HG02588 (cell line): ENCODE data around the gene RASGRF1.

Source experiments
- ATAC-seq: cut with Tn5 transposase; IDR thresholded peaks from one replicate; pipeline ENCODE4 v1.9.1; 2021; ENCODE audit warnings: mild to moderate bottlenecking, moderate library complexity; ENCODE audit not compliant: unreplicated experiment

Gene RASGRF1

DNA sequence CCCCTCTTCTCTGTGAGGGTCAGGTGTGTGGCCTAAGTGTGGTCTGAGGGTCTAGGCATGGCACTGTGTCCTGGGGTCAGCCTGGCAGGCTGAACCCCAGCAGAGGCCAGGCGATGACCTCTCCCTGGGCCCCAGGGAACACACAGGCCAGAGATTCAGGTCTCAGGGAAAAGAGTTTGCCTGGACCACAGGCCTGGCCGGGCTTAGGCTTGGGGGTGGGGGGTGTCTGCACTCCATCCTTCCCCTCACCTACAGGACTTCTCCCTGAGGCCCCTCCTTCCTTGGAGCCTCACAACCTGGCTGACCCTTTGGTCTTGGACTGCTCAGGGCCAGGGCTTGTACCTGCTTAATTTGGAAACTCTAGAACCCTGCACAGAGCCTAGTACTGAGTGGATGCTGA lies 21.8 kb downstream of the RASGRF1 start:
- ATAC-seq, result no peak

DNA sequence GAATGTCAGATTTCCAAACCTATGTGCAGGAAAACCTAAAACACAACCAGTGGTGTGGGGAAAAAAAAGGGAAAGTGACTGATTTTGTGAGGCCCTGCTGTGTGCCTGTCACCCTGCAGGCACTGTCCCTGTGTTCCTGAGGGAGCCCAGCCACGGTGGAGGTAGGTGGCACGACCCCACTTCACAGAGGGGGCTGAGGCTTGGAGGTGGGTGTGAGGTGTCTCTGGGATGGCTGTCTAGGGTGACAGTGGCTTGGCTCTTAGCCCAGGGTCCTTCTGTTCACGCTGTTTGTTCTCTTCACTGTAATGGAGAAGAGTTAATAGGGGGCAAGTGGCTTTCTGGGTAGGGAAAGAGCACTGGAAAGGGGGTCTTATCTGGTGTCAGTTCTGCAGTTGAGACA lies 22.6 kb downstream of the RASGRF1 start:
- no peak for ATAC-seq

DNA sequence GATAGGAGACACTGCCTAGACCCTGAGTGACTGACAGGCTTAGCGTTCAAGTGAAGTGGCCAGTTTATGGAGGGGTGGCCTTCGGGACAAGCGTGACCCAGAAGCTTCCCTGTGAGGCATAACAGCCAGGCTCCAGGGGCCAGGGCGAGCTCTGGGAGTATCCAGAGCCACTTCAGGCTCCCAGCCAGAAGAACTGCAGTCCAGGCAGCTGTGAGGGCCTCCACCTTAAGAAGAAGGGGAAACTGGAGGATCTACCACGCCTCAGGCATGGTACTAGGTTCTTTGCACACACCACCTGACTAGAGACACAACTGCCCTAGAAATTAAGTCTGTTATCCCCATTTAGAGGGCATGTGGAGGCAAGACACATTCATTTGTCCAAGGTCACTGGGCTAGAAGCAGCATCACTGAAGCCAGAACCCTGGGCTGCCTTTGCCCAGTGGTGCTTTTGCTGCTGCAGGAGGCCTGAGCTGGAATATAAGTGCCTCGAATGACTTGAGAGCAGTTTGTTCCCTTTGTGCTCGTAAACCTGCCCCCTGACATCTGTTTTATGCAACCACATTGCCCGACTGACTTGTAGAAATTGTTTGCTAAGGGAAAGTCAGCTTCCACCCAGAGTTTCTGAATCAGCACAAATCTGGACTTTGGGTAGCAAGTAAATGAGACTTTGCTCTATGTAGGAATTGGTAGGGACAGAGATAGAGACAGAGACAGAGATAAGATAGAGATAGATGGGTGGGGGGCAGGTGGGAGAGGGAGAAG lies 23.3 kb downstream of the RASGRF1 start:
- no peak for ATAC-seq

DNA sequence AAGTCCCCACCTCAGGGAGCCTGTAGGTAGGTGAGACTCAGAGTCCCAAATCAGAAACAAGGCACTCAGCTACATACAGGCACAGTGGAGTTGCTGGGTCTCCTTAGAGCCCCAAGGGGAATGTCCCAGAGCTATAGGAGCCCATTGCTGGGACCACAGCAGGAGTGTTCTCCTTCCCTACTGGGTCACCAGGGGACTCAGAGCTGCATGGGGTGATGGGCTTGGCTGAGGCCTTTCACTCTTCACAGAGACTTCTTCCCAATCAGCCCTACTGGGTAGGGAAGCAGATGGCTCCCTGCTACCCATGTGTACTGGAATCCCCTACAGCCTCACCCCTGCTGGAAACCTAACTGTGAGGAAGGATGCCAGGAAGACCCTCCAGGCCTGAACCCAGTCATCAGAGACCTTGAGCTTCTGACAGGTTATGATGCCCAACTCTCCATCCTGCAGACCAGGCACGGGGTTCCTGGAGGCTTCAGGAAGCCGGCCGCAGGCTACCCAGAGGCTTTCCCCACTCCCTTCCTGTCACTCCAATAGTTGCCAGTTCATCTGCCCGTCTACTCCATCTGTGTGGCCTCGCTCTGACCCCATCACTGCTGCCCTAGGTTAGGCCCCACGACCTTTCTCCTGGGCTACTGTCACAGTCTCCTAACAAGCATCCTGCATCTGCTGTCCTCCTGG lies 24.0 kb downstream of the RASGRF1 start:
- ATAC-seq, result no peak

DNA sequence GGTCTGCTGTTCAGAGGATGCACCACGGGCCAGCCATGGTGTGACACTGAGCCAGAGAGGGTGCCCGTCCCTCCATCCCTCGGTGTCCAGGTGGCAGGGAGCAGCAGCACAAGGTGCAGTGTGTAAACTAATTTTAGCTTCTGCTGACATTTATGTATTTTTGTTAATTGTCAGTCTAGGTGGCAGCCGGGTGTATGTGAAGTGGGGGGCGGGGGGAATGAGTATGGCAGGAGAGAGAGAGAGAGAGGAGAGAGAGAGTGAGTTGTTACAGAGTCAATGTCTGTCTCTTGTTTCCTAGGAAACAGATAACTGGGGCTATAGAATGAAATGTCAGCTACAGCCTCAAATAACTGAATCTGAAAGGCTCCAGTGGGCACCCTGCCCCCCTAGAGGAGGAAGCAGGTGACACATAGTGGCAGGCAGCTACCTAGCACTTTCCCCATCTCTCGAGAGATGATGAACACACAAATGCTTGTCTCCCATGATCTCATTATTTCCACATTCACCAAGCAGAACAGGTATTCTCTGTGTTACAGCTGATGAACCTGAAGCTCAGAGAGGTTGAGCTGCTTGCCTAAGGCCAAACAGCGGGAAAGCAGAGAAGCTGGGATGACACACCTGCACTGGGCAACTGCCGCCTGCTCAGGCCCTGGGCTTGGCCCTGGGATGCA lies 24.7 kb downstream of the RASGRF1 start:
- no peak for ATAC-seq

DNA sequence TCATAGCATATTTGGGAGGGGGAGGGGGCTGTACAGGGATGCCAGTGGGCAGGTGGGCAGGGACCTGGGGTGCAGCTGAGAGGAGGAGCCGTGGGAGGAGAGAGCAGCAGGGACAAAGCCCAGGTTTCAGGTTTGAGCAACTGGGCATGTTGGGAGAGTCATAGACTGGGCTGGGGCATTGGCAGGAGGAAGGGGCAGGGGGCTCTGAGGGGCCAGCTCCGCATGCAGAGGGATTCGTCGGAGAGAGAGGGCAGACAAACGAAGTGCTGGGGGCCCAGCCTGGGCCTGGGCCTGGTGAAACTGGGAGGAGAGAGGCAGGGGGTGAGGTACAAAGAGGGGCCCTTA lies 25.2 kb downstream of the RASGRF1 start:
- ATAC-seq, result no peak

DNA sequence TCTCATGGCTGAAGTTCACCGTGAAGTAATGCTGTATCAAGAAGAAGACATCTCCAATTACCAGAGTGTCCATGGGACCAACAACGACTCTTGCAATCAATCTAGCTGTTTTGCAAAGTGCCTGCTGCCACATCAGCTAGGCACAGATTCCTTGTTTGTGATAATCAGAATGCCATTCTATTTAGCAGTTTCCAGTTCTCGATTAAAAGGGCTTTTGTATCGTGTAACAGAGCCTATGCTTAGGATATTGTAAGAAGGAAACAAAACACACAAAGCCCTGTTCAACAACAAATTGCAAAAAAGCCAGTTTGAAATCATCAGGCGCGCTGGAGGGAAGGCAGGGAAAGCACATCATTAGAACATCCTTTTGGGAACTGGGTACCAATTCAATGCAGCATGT lies 26.1 kb downstream of the RASGRF1 start:
- ATAC-seq, result no peak

- ATAC-seq, result no peak
Observed at GRCh38 chr15:79060175-79060574, 30.4 kb downstream of the RASGRF1 start.

DNA sequence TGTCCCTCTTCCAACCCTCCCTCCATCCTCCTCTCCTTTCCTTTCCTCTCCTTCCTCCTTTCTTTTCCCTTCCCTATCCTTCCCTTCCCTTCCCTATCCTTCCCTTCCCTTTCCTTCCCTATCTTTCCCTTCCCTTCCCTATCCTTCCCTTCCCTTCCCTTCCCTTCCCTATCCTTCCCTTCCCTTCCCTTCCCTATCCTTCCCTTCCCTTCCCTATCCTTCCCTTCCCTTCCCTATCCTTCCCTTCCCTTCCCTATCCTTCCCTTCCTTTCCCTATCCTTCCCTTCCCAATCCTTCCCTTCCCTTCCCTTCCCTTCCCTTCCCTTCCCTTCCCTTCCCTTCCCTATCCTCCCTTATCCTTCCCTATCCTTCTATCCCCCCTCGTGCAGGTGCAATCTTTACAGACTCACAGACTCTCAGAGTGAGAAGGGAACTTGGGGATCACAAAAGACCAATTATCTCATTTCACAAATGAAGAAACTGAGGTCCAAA lies 31.5 kb downstream of the RASGRF1 start:
- no peak for ATAC-seq

GRCh38 chr15:79058260-79058850 lies 32.2 kb downstream of the RASGRF1 start:
- no peak for ATAC-seq

- no peak for ATAC-seq
Observed at GRCh38 chr15:79057050-79057449, 33.5 kb downstream of the RASGRF1 start.

DNA sequence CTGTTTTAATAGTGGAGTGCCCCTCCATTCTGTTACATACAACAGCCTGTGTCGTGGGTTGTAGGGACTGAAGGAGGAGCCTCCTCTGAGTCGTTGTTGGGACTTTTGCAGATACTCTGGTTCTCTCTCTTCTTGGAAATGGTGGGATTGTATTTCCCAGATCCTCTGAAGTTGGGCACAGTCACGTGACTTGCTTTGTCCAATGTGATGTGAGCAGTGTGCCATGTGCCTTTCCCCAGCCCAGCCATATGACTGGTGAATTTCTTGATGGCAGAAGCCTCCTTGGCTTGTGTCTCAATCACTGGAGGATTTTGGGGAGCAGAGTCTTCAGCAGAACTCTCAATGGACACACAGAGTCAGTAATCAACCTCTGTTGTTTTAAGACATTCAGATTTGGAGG lies 36.2 kb downstream of the RASGRF1 start:
- ATAC-seq, result no peak

- ATAC-seq, result no peak
Observed at GRCh38 chr15:79053894-79054293, 36.7 kb downstream of the RASGRF1 start.

DNA sequence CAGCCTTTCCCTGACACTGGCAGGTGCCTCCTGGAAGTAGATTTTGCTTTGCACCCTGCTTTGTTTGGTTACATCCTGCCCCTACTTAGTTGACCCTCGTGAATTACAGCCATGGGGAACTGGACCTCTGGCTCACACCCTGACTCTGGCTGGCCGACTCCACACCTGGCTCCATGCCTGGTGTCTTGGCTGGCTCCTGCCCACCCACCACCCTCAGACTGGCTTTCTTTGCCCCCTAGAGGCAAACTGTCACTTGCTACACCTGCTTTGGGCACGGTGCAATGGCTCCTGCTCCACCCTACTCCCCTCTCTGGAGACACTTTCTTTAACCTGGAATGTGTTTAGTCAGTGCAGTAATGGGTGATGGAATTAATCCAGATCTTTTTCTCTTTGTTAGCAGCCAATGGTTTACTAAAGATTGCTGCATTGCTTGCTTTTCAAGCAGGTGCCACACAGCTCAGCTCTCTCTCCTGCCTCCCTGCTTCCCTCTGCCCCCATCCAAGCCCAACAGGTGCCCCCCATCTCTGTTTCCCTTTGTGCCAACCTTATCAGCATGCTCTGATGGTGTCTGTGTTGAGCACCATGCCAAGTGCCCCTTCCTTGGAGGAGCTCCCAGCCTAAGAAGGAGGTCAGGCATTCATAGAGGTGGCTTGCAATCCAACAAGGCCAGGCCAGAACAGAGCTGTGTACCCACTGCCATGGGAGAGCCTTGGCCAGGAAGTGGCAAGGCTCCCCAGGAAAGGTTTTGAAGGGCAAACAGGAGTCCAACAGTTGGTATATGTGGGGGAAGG lies 38.4 kb downstream of the RASGRF1 start:
- ATAC-seq, result no peak

DNA sequence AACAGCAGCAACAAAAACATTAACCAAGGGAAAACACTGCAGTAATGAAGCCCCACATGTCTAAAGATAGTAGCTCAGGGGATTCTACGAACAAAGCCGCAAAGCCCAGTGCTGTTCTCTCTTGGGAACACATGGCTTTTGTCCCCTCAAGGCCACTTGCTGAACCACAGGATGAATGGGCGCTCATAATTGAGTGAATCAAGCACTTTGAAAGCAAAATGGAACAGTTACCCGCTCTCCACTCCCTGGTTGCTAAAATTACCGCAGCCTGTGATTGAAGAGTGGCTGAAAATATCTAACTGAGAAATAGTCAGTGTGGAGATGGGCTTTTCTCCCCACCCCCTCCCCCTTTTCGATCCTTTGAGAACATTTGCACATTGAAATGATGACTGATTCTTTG lies 39.6 kb downstream of the RASGRF1 start:
- no peak for ATAC-seq

- no peak for ATAC-seq
Observed at GRCh38 chr15:79050341-79050740, 40.2 kb downstream of the RASGRF1 start.

- no peak for ATAC-seq
Observed at GRCh38 chr15:79049416-79049815, 41.2 kb downstream of the RASGRF1 start.

GRCh38 chr15:79047676-79048439 lies 42.7 kb downstream of the RASGRF1 start:
- no peak for ATAC-seq

DNA sequence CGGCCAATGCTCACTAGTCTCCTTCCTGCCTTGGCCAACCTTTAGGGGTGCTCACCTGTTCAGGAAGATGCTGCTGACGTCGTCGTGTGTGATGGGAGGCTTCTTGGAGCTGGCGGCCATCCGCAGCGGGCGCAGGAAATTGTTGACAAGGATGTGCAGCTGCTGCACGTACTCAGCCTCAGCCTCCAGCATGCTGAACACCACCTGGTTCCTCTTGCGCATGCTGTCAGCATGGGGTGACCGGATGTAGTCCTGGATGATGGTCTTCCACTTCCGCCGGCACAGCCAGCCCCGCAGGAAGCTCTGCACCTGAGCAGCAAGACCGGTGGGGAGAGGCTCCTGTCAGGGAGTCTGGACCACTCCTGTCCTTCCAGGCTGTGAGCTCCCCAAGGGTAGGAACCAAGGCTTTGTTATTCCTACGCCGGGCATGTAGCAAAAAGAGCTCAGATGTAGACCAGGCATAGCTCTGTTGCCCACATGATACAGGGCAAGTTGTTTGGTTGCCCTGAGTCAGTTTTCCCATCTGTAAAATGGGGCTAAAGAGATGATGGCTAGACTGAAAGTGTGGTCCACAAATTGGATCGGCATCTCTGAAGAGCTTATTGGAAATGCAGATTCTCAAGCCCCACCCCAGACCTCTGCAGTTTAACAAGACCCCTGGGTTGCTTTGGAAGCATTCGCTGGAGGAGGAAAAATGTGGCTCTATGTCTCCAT lies 43.7 kb downstream of the RASGRF1 start:
- ATAC-seq, result no peak
